HEK293 (cell line): Measurements from ENCODE around the gene ITPR3.
A peak's percentile ranks its signal among the peaks of the same experiment; 100 is the strongest.

Experiments used
- CTCF ChIA-PET: fragments of 350-600 bp; formaldehyde crosslinking; extraction: SDS; loops from one replicate; lab custom pipeline; 2021; ENCODE audit warnings: antibody characterized with exemption; lab: Yijun Ruan, JAX
- POLR2A ChIA-PET: fragments of 300-600 bp; formaldehyde crosslinking; extraction: SDS; loops from one replicate; lab custom pipeline; 2020; ENCODE audit warnings: antibody characterized with exemption, inconsistent platforms; lab: Yijun Ruan, JAX
- H3K27ac ChIP-seq: fragments of 200-500 bp; sonication (Bioruptor generic); 2 replicates; pipeline ENCODE4 v1.5.1; 2014; ENCODE audit warnings: low read depth, low read length, control low read depth, inconsistent platforms; ENCODE audit errors: extremely low read depth
- H3K36me3 ChIP-seq, 2 experiments: fragments of 200-500 bp in 1 of 2; sonication (Bioruptor generic) in 1 of 2; 1 replicate in 1 of 2; 2 replicates in 1 of 2; pipeline ENCODE4 v1.5.1; 2014 to 2017; ENCODE audit warnings: inconsistent platforms in 2 of 2, low read length in 2 of 2; ENCODE audit not compliant: control insufficient read depth in 2 of 2, insufficient read depth in 1 of 2
- H3K4me1 ChIP-seq: fragments of 200-500 bp; sonication (Bioruptor generic); 2 replicates; pipeline ENCODE4 v1.5.1; 2014; ENCODE audit warnings: mild to moderate bottlenecking, low read length, inconsistent platforms; ENCODE audit not compliant: control insufficient read depth, insufficient read depth
- H3K4me3 ChIP-seq: 2 replicates; pipeline ENCODE4 v1.5.1; 2011; ENCODE audit warnings: low read depth, mild to moderate bottlenecking, control low read depth, low read length, moderate library complexity
- H3K9me3 ChIP-seq: fragments of 200-500 bp; sonication (Bioruptor generic); 2 replicates; pipeline ENCODE4 v1.5.1; 2014; ENCODE audit warnings: low read depth, low read length, inconsistent platforms; ENCODE audit not compliant: control insufficient read depth, insufficient read depth
- GLI2 ChIP-seq: fragments of 450-650 bp; formaldehyde crosslinking; IDR thresholded peaks from 2 replicates; pipeline ENCODE4; 2017; ENCODE audit warnings: missing biosample characterization, missing genetic modification characterization, low read depth, borderline replicate concordance
- IKZF3 ChIP-seq: fragments of 450-650 bp; IDR thresholded peaks from 2 replicates; pipeline ENCODE4 v1.5.0; 2018; ENCODE audit warnings: missing biosample characterization, mild to moderate bottlenecking, missing genetic modification characterization, moderate library complexity
- KLF1 ChIP-seq: fragments of 450-650 bp; formaldehyde crosslinking; IDR thresholded peaks from 2 replicates; pipeline ENCODE4 v1.5.1; 2016; ENCODE audit warnings: missing biosample characterization, missing genetic modification characterization
- OSR2 ChIP-seq: fragments of 450-650 bp; formaldehyde crosslinking; IDR thresholded peaks from 2 replicates; pipeline ENCODE4 v1.5.1; 2016; ENCODE audit warnings: missing biosample characterization, missing genetic modification characterization
- SP3 ChIP-seq: fragments of 450-650 bp; formaldehyde crosslinking; IDR thresholded peaks from 2 replicates; pipeline ENCODE4 v1.5.1; 2016; ENCODE audit warnings: missing biosample characterization, missing genetic modification characterization
- SP7 ChIP-seq: fragments of 450-650 bp; formaldehyde crosslinking; IDR thresholded peaks from 2 replicates; pipeline ENCODE4 v1.5.1; 2016; ENCODE audit warnings: missing biosample characterization, missing genetic modification characterization
- WT1 ChIP-seq: fragments of 450-650 bp; formaldehyde crosslinking; IDR thresholded peaks from 2 replicates; pipeline ENCODE4 v1.5.1; 2016; ENCODE audit warnings: missing biosample characterization, missing genetic modification characterization
- YY1 ChIP-seq: fragments of 450-650 bp; formaldehyde crosslinking; IDR thresholded peaks from 2 replicates; pipeline ENCODE4 v1.5.1; 2018; ENCODE audit warnings: missing biosample characterization, missing genetic modification characterization
- YY2 ChIP-seq: fragments of 450-650 bp; formaldehyde crosslinking; IDR thresholded peaks from 2 replicates; pipeline ENCODE4 v1.5.1; 2016; ENCODE audit warnings: missing biosample characterization, missing genetic modification characterization
- ZFHX2 ChIP-seq: fragments of 450-650 bp; formaldehyde crosslinking; conservative IDR thresholded peaks from 2 replicates; pipeline ENCODE4 v1.5.1; 2016; ENCODE audit warnings: missing biosample characterization, missing genetic modification characterization
- ZFP69B ChIP-seq: fragments of 450-650 bp; formaldehyde crosslinking; IDR thresholded peaks from 2 replicates; pipeline ENCODE4 v1.5.1; 2016; ENCODE audit warnings: missing biosample characterization, missing genetic modification characterization
- ZNF10 ChIP-seq: fragments of 450-650 bp; formaldehyde crosslinking; IDR thresholded peaks from 2 replicates; pipeline ENCODE4 v1.5.1; 2017; ENCODE audit warnings: missing biosample characterization, missing genetic modification characterization
- ZNF148 ChIP-seq: fragments of 450-650 bp; formaldehyde crosslinking; IDR thresholded peaks from 2 replicates; pipeline ENCODE4 v1.5.0; 2017; ENCODE audit warnings: missing biosample characterization, missing genetic modification characterization, borderline replicate concordance
- ZNF274 ChIP-seq, 2 experiments: fragments of 200-500 bp in 1 of 2; fragments of 450-650 bp in 1 of 2; sonication (Bioruptor generic) in 1 of 2; formaldehyde crosslinking in 1 of 2; IDR thresholded peaks; 2 replicates each; pipeline versions ENCODE4 v1.5.1 to v1.6.1; 2014 to 2016; ENCODE audit warnings: borderline replicate concordance in 1 of 2, inconsistent platforms in 1 of 2, low read length in 1 of 2, missing biosample characterization in 1 of 2, missing genetic modification characterization in 1 of 2
- ZNF544 ChIP-seq: fragments of 450-650 bp; formaldehyde crosslinking; IDR thresholded peaks from 2 replicates; pipeline ENCODE4 v1.5.0; 2017; ENCODE audit warnings: missing biosample characterization, missing genetic modification characterization
- ZNF549 ChIP-seq: fragments of 450-650 bp; IDR thresholded peaks from 2 replicates; pipeline ENCODE4 v1.5.1; 2018; ENCODE audit warnings: missing biosample characterization, missing genetic modification characterization, mild to moderate bottlenecking, inconsistent platforms, moderate library complexity
- ZNF585B ChIP-seq: fragments of 450-650 bp; formaldehyde crosslinking; IDR thresholded peaks from 2 replicates; pipeline ENCODE4 v1.5.1; 2016; ENCODE audit warnings: missing biosample characterization, missing genetic modification characterization
- ZNF624 ChIP-seq: fragments of 450-650 bp; formaldehyde crosslinking; IDR thresholded peaks from 2 replicates; pipeline ENCODE4 v1.5.1; 2017; ENCODE audit warnings: missing biosample characterization, missing genetic modification characterization
- ZNF626 ChIP-seq: fragments of 450-650 bp; sonication (Bioruptor Pico); formaldehyde crosslinking; IDR thresholded peaks from 2 replicates; pipeline ENCODE4 v1.5.1; 2018; ENCODE audit warnings: missing biosample characterization, missing genetic modification characterization, inconsistent platforms
- ZNF707 ChIP-seq: fragments of 450-650 bp; formaldehyde crosslinking; IDR thresholded peaks from 2 replicates; pipeline ENCODE4 v1.5.1; 2016; ENCODE audit warnings: missing biosample characterization, missing genetic modification characterization
- ZNF76 ChIP-seq: fragments of 450-650 bp; formaldehyde crosslinking; IDR thresholded peaks from 2 replicates; pipeline ENCODE4; 2016; ENCODE audit warnings: low read depth, missing biosample characterization, missing genetic modification characterization, borderline replicate concordance
- ZNF791 ChIP-seq: fragments of 450-650 bp; formaldehyde crosslinking; IDR thresholded peaks from 2 replicates; pipeline ENCODE4 v1.5.1; 2016; ENCODE audit warnings: missing biosample characterization, missing genetic modification characterization
- ZNF830 ChIP-seq: fragments of 450-650 bp; IDR thresholded peaks from 2 replicates; pipeline ENCODE4 v1.5.0; 2018; ENCODE audit warnings: missing biosample characterization, missing genetic modification characterization, low read depth, mild to moderate bottlenecking, moderate library complexity
- TF ChIP-seq, protein P1 (sequence below): fragments of 450-650 bp; formaldehyde crosslinking; IDR thresholded peaks from 2 replicates; pipeline ENCODE4 v1.5.1; 2016; ENCODE audit warnings: missing biosample characterization, missing genetic modification characterization
- TF ChIP-seq, protein P2 (sequence below): fragments of 450-650 bp; formaldehyde crosslinking; IDR thresholded peaks from 2 replicates; pipeline ENCODE4 v1.5.1; 2017; ENCODE audit warnings: missing biosample characterization, missing genetic modification characterization
- TF ChIP-seq, protein P3 (sequence below): fragments of 450-650 bp; formaldehyde crosslinking; conservative IDR thresholded peaks from 2 replicates; pipeline ENCODE4 v1.5.1; 2016; ENCODE audit warnings: low read depth, missing biosample characterization, missing genetic modification characterization
- TF ChIP-seq, protein P4 (sequence below): fragments of 450-650 bp; formaldehyde crosslinking; IDR thresholded peaks from 2 replicates; pipeline ENCODE4 v1.5.1; 2017; ENCODE audit warnings: missing biosample characterization, missing genetic modification characterization

Gene ITPR3

GRCh38 chr6:33694401-33694931, 73.3 kb downstream of the ITPR3 start:
- Histone ChIP-seq H3K27ac (no peak overlapping the region), H3K4me3 (no peak overlapping the region), H3K9me3 (no peaks in the 10 kb centered on the region), H3K36me3 (peaks cover 3 to 86% of the 10 kb centered on the region in 2 experiments; a peak in 2 of 3 replicates), H3K4me1 (peaks cover 3% of the 10 kb centered on the region; the same call in 1 of the 2 replicates)
- CTCF ChIA-PET: interaction anchor here (0.7 to 5.4 kb wide), 4 partner anchors 26 to 1724 kb away, joined by 4 to 34 read pairs (median 6); no protein-coding TSS in a partner anchor
- POLR2A ChIA-PET: interaction anchor here (0.7 to 1.6 kb wide), 3 partner anchors 9 to 21 kb away, joined by 3 to 6 read pairs (median 3); partner anchors contain the start of gene UQCC2
- TF ChIP-seq, protein P1, sequence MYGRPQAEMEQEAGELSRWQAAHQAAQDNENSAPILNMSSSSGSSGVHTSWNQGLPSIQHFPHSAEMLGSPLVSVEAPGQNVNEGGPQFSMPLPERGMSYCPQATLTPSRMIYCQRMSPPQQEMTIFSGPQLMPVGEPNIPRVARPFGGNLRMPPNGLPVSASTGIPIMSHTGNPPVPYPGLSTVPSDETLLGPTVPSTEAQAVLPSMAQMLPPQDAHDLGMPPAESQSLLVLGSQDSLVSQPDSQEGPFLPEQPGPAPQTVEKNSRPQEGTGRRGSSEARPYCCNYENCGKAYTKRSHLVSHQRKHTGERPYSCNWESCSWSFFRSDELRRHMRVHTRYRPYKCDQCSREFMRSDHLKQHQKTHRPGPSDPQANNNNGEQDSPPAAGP (tag by site-specific recombination): no peak
- TF ChIP-seq KLF1 (tag by site-specific recombination) (0 out of 2 replicates have a peak, but pooled peaks have one; percentile 20), ZNF791 (no peak), ZNF707 (tag by site-specific recombination) (no peak), SP7 (tag by site-specific recombination) (no peak), ZNF76 (no peak), IKZF3 (tag by site-specific recombination) (peak; percentile 68), GLI2 (no peak), ZNF549 (tag by site-specific recombination) (no peak), WT1 (tag by site-specific recombination) (peak; percentile 65), ZNF10 (no peak), SP3 (tag by site-specific recombination) (no peak), ZNF585B (tag by site-specific recombination) (no peak), ZNF626 (tag by site-specific recombination) (no peak), ZFHX2 (tag by site-specific recombination) (no peak), YY1 (no peak), ZNF830 (tag by site-specific recombination) (no peak), ZNF544 (tag by site-specific recombination) (no peak), ZNF274 (IDR thresholded peaks at IDR 0.05; ENCODE audit: low read length) (no peak), ZNF274 (tag by site-specific recombination; IDR thresholded peaks at IDR 0.05; ENCODE audit: borderline replicate concordance) (no peak), ZNF148 (tag by site-specific recombination) (no peak), ZFP69B (tag by site-specific recombination) (0 out of 2 replicates have a peak, but pooled peaks have one; percentile 37), OSR2 (tag by site-specific recombination) (no peak), YY2 (tag by site-specific recombination) (no peak), ZNF624 (tag by site-specific recombination) (no peak)
- TF ChIP-seq, protein P2, sequence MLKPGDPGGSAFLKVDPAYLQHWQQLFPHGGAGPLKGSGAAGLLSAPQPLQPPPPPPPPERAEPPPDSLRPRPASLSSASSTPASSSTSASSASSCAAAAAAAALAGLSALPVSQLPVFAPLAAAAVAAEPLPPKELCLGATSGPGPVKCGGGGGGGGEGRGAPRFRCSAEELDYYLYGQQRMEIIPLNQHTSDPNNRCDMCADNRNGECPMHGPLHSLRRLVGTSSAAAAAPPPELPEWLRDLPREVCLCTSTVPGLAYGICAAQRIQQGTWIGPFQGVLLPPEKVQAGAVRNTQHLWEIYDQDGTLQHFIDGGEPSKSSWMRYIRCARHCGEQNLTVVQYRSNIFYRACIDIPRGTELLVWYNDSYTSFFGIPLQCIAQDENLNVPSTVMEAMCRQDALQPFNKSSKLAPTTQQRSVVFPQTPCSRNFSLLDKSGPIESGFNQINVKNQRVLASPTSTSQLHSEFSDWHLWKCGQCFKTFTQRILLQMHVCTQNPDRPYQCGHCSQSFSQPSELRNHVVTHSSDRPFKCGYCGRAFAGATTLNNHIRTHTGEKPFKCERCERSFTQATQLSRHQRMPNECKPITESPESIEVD (tag by site-specific recombination): no peak
- TF ChIP-seq, protein P3, sequence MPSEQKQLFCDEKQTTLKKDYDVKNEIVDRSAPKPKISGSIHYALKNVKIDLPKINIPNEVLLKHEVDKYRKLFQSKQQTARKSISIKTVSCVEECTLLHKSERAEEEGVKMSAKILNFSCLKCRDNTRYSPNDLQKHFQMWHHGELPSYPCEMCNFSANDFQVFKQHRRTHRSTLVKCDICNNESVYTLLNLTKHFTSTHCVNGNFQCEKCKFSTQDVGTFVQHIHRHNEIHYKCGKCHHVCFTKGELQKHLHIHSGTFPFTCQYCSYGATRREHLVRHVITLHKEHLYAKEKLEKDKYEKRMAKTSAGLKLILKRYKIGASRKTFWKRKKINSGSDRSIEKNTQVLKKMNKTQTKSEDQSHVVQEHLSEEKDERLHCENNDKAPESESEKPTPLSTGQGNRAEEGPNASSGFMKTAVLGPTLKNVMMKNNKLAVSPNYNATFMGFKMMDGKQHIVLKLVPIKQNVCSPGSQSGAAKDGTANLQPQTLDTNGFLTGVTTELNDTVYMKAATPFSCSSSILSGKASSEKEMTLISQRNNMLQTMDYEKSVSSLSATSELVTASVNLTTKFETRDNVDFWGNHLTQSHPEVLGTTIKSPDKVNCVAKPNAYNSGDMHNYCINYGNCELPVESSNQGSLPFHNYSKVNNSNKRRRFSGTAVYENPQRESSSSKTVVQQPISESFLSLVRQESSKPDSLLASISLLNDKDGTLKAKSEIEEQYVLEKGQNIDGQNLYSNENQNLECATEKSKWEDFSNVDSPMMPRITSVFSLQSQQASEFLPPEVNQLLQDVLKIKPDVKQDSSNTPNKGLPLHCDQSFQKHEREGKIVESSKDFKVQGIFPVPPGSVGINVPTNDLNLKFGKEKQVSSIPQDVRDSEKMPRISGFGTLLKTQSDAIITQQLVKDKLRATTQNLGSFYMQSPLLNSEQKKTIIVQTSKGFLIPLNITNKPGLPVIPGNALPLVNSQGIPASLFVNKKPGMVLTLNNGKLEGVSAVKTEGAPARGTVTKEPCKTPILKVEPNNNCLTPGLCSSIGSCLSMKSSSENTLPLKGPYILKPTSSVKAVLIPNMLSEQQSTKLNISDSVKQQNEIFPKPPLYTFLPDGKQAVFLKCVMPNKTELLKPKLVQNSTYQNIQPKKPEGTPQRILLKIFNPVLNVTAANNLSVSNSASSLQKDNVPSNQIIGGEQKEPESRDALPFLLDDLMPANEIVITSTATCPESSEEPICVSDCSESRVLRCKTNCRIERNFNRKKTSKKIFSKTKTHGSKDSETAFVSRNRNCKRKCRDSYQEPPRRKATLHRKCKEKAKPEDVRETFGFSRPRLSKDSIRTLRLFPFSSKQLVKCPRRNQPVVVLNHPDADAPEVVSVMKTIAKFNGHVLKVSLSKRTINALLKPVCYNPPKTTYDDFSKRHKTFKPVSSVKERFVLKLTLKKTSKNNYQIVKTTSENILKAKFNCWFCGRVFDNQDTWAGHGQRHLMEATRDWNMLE (tag by site-specific recombination): no peak
- TF ChIP-seq, protein P4, sequence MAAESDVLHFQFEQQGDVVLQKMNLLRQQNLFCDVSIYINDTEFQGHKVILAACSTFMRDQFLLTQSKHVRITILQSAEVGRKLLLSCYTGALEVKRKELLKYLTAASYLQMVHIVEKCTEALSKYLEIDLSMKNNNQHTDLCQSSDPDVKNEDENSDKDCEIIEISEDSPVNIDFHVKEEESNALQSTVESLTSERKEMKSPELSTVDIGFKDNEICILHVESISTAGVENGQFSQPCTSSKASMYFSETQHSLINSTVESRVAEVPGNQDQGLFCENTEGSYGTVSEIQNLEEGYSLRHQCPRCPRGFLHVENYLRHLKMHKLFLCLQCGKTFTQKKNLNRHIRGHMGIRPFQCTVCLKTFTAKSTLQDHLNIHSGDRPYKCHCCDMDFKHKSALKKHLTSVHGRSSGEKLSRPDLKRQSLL (tag by site-specific recombination): no peak
